Right lobe of liver (tissue), 6 donors: ENCODE data around the gene NPIPA8. TPM values are rescaled to one million over a fixed set of nuclear protein-coding genes. Genes with fewer than 3 reads are reported as not detected.
"Not testable (repeated sequence)": the region's sequence is repeated elsewhere in the genome, so short reads cannot be mapped to it uniquely, and the experiment has no call there.

Source experiments
- ATAC-seq, 4 donors: fragments of 200-7000 bp; cut with Tn5 transposase; one replicate each; pipeline ENCODE4 v1.9.1; 2020; ENCODE audit warnings: mild to moderate bottlenecking in 4 of 4, moderate library complexity in 4 of 4
- DNase-seq, 3 donors: peaks; one replicate each; pipeline ENCODE4 v3.0.0-alpha.2; 2020
- H3K27ac ChIP-seq, 3 donors: fragments of 200-600 bp; one replicate each; pipeline ENCODE4 v1.8.0; 2022
- H3K27me3 ChIP-seq, 2 donors: fragments of 200-600 bp; one replicate each; pipeline ENCODE4 v1.8.0; 2022
- H3K36me3 ChIP-seq, 4 donors: fragments of 200-600 bp; sonication (generic) in 1 of 4; one replicate each; pipeline versions ENCODE4 v1.5.1 to v1.8.0; 2017 to 2022; ENCODE audit warnings: control low read depth in 1 of 4
- H3K4me1 ChIP-seq, 4 donors: fragments of 200-600 bp; sonication (generic) in 1 of 4; one replicate each; pipeline versions ENCODE4 v1.5.1 to v1.8.0; 2017 to 2022; ENCODE audit warnings: control low read depth in 1 of 4
- H3K4me3 ChIP-seq, 3 donors: fragments of 200-600 bp; one replicate each; pipeline ENCODE4 v1.8.0; 2022
- H3K9me3 ChIP-seq, 4 donors: fragments of 200-600 bp; sonication (generic) in 1 of 4; one replicate each; pipeline versions ENCODE4 v1.5.1 to v1.8.0; 2017 to 2022; ENCODE audit warnings: control low read depth in 1 of 4
- WGBS: methylation state at CpG from one replicate; pipeline ENCODE4 v1.1.6; 2018; ENCODE audit warnings: low coverage, low lambda C conversion rate; ENCODE audit not compliant: insufficient coverage; ENCODE audit errors: missing lambda C conversion rate; 5-methylcytosine and 5-hydroxymethylcytosine counted together
- intact Hi-C, 2 donors: fragments of 100-400 bp; cut with DNase I; formaldehyde crosslinking; loops; one replicate each; pipeline versions ENCODE4 v1.11.2 to v1.14.1; 2022
- long read RNA-seq: library from polyadenylated mRNA; unstranded; transcript quantifications from one replicate; pipeline ENCODE4 v2.0.0, GENCODE V29; 2019
- total RNA-seq, 6 experiments: library from RNA; depleted of rRNA in 2 of 6; stranded (reverse); fragments of >200 nt in 2 of 6; fragmentation: NEBNext Ultra II Directional in 3 of 6; extraction: Animal tissue kit (Norgen Biotek cat#: 25700) in 3 of 6; gene quantifications; one replicate each; pipeline versions ENCODE4 v1.1.0 to v1.2.4, GENCODE V29; 2016 to 2023
- donor health status: DM: no; HTN: yes; CAD: no.
- donor health status: DM: no; HTN: no; CAD: no.
- donor health status: DM: no; HTN: no; CAD: no.
- donor health status: DM: no; HTN: yes; CAD: no.
- donor health status: DM: no; HTN: yes; CAD: no.

The NPIPA8 gene
- 1 to 10 TPM in 1 of 6 experiments, under 1 TPM in 2, not detected in 3; 0.13 to 4.3 (median 0.88) TPM for total RNA-seq
- long read RNA-seq, partial matches to known transcripts: 0 of 1 reads
- long read RNA-seq, other reads (novel, unspliced or antisense): 1 of 1 reads

DNA sequence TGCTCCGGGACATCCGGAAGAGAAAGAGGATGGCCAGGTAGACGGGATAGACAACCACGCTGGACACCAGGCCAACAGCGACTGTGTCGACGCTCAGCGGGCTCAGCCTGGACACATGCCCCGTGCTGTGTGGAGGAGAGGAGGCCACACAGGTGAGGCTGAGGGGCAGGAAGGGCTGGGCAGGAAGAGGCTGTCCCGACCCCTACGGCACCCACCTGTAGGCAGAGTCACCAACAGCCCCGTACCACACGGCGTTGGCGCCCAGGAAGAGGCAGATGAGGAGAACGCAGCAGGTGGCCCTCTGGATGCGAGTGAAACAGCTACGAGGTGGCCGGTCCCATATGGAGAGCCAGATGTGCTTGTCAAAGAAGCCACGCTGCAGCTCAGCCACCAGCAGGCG, at the start of gene NPIPA8:
Gene NPIPA8, minus strand, starts transcription at position 101 of the 400 bp plus-strand sequence. CDS start 4,074 bp downstream, outside the sequence.
- DNase-seq, H3K4me3 ChIP-seq, H3K4me1 ChIP-seq, H3K36me3 ChIP-seq, intact Hi-C loops, H3K27me3 ChIP-seq, ATAC-seq, H3K27ac ChIP-seq, H3K9me3 ChIP-seq: not testable (repeated sequence)
- WGBS: no CpG with 5 or more reads among the region's 21 CpGs

DNA sequence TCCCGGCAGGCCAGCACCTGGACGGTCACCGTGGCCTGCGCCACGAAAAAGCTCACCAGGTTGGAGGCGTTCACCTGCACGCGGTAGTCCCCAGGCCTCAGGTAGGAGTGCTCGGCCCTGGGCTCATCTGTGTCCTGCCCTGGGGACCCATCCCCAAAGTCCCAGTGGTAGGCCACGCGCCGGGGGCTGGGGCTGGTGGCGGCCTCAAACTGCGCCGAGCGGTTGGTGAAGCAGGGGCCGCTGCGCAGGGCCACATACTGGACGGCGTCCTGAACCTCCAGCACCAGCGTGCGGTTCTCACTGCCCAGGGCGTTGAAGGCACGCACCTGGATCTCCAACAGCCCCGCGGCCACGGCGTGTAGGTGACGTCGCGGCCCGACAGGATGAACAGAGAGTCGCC, 48.7 kb upstream of the NPIPA8 start:
- H3K27me3 ChIP-seq, H3K36me3 ChIP-seq, intact Hi-C loops, H3K4me1 ChIP-seq, H3K4me3 ChIP-seq, H3K27ac ChIP-seq, H3K9me3 ChIP-seq: not testable (repeated sequence)
- ATAC-seq (peak in 2 of 4 donors; percentile 6 to 29), DNase-seq (peak in 1 of 3 donors; percentile 26)
- WGBS: no CpG with 5 or more reads among the region's 33 CpGs

DNA sequence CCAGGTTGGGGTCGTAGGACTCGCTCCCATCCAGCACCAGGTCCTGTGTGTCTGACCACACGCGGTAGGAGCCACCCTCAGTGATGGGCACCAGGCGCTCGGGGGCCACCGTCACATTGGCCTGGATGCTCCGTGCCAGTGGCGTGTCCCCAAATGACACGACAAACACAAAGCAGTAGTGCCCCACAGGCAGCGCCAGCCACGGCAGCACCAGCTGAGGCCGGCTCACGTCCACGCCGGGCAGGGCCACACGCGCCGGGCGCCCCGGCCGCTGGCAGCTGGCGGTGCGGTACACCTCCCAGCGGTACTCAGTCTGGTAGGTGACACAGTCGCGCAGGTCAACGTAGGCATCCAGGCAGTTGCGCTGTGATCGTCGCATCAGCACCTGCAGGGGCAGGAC, 48.3 kb upstream of the NPIPA8 start:
- DNase-seq: peak in 1 of 3 donors; percentile 31
- H3K27me3 ChIP-seq, H3K4me3 ChIP-seq, H3K9me3 ChIP-seq, H3K27ac ChIP-seq, H3K4me1 ChIP-seq, ATAC-seq, intact Hi-C loops, H3K36me3 ChIP-seq: not testable (repeated sequence)
- no CpG with 5 or more reads among the region's 31 CpGs for WGBS

DNA sequence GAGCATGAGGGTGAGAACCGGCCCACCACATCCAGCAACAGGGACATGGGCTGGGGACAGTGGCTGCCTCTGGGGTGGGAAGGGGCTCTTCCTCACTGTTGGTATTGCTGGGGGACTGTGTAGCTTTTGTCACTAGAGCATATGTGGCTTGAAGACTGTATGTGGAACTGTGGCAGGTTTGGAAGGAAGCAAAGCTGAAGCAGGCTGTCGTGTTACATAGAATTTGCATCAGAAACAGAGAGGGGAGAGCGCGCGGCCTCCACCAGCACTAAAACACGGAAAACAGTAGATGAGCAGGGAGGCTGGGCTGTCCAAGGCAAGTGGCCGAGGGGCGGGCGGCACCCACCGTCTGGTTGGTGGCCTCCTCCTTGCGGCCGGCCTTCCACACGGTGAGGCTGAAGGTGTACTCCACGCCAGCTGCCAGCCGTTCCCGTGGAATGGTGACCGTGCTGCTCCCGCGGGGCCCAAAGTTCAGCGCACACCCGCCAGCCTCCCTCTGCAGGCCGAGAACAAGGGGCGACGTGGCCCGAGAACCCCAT, 47.6 kb upstream of the NPIPA8 start:
- H3K27ac ChIP-seq, DNase-seq, H3K27me3 ChIP-seq, H3K36me3 ChIP-seq, intact Hi-C loops, H3K4me1 ChIP-seq, H3K9me3 ChIP-seq, H3K4me3 ChIP-seq: not testable (repeated sequence)
- peak in 2 of 4 donors; percentile 26 to 39 for ATAC-seq
- no CpG with 5 or more reads among the region's 25 CpGs for WGBS

DNA sequence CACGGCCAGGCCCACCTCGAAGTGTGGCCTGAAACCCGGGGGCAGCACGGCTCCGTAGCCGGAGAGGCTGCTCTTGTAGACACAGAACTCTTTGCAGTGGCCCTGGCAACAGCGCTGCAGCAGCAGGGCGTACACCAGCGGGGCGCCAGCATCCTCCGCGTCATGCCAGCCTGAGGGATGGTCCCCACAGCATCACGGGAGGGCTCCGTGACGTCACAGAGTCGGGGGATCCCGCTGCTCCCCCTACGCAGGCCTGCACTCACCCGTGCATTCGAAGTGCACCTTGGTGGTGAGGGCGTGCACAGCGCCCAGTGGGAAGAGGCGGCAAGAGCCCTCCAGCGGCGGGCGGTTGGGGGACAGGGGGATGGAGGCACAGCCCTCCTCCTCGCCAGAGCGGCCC, 46.2 kb upstream of the NPIPA8 start:
- peak in 1 of 3 donors; percentile 34 for DNase-seq
- H3K36me3 ChIP-seq, ATAC-seq, intact Hi-C loops, H3K4me1 ChIP-seq, H3K27me3 ChIP-seq, H3K4me3 ChIP-seq, H3K27ac ChIP-seq, H3K9me3 ChIP-seq: not testable (repeated sequence)
- no CpG with 5 or more reads among the region's 28 CpGs for WGBS

DNA sequence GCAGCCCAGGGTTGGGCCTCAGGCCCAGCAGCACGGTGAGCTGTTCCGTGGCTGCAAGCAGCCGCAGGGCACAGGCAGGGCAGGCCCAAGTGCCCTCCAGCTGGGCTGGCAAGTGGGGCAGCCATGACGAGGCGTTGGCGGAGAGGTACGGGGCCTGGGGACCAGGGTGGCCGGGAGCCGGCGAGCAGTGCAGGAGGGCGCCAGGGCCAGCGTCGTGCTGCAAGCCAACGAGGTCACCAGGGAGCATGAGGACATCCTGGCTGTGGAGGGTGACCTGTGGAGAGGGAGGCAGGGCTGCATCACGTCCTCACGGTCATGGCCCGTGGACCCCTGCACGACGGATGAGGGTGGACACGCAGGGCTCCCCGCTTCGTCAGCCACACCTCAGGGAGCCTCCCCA, 11.2 kb upstream of the NPIPA8 start:
- ATAC-seq, H3K9me3 ChIP-seq, H3K27ac ChIP-seq, intact Hi-C loops, H3K36me3 ChIP-seq, H3K4me1 ChIP-seq, H3K4me3 ChIP-seq, H3K27me3 ChIP-seq: not testable (repeated sequence)
- peak in 1 of 3 donors; percentile 36 for DNase-seq
- WGBS: no CpG with 5 or more reads among the region's 22 CpGs

DNA sequence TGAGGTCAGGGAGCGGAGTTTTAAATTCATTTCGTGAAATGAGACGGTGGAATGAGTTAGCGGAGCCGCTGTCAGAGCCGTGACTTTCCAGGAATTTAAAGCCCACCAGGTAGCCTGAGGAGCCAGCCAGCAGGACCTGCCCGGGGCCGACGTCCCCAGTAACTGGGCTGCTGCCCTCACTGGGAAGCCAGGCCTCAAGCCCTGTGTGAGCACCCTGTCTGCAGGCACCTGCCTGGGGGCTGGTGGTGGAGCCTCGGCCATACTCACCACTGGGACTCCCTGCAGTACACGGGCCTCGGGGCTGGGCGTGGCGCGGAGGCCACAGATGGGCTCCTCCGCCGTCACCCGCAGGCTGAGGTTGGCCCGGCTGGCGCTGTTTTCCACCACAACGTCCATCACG, 10.5 kb upstream of the NPIPA8 start:
- H3K27ac ChIP-seq, H3K4me3 ChIP-seq, H3K36me3 ChIP-seq, H3K9me3 ChIP-seq, H3K27me3 ChIP-seq, ATAC-seq, H3K4me1 ChIP-seq, intact Hi-C loops: not testable (repeated sequence)
- DNase-seq: peak in 1 of 3 donors; percentile 37
- WGBS: no CpG with 5 or more reads among the region's 22 CpGs

DNA sequence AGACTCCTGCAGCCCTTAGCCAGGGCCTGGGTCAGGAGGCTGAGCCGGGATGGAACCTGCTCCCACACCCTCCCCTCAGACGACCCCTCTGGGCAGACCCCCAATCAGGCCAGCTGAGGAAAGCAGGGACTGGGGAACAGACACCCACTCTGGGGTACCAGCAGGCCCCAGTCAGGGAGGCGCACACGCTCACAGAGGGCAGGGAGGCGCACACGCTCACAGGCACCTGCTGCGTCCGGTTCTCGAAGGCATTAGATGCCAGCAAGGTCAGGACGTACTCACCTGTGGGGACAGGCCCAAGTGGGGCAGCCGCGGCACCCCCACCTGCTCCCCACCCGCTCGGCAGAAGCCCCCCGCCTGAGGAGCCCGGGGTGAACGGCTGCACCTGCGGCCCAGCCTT, 8.1 kb upstream of the NPIPA8 start:
- H3K4me1 ChIP-seq, DNase-seq, H3K9me3 ChIP-seq, H3K27me3 ChIP-seq, intact Hi-C loops, ATAC-seq, H3K36me3 ChIP-seq, H3K27ac ChIP-seq, H3K4me3 ChIP-seq: not testable (repeated sequence)
- WGBS: no CpG with 5 or more reads among the region's 18 CpGs

DNA sequence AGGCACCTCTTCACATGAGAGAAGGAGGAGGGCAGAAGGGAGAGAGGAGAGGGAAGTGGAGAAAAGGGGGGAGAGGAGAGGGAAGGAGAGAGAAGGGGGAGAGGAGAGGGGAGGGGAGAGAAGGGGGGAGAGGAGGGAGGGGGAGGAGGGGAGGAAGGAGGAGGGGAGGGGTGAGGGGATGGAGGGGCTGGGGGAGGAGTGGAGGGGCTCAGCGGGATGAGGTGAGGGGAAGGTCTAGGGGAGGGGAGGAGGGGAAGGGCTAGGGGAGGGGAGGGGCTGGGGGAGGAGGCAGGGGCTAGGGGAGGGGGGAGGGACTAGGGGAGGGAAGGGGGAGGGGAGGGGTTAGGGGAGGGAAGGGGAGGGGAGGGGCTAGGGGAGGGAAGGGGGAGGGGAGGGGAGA, 5.5 kb upstream of the NPIPA8 start:
- intact Hi-C loops, H3K27ac ChIP-seq, ATAC-seq, DNase-seq, H3K36me3 ChIP-seq, H3K27me3 ChIP-seq, H3K9me3 ChIP-seq, H3K4me3 ChIP-seq, H3K4me1 ChIP-seq: not testable (repeated sequence)
- WGBS: 91% methylated on average over 1 of the region's 1 CpG

DNA sequence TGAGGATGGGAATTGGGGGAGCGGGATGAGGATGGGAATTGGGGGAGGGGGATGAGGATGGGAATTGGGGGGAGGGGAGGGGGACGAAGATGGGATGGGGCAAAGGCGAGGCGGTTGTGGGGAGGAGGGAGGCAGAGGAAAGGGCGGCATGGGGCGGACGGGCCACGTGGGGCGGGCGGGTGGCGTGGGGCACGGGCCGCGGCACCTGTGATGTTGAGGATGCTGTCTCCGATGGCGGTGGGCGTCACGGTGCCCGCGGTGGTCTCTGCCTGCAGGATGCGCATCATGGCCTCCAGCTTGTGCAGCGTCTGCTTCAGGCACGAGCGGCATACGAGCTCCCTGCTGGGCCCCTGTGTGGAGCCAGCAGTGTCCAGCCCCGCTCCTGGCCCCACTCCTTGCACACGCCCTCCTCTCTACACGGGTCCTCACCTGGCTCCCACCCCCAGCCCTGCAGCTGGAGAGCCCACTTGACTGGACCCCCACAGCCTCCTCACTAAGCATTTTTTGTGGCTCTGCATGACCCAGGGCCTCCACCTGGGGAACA, 5.0 kb upstream of the NPIPA8 start:
- intact Hi-C loops, H3K4me1 ChIP-seq, H3K4me3 ChIP-seq, H3K27me3 ChIP-seq, H3K36me3 ChIP-seq, H3K27ac ChIP-seq, H3K9me3 ChIP-seq: not testable (repeated sequence)
- DNase-seq (peak in 1 of 3 donors; percentile 15), ATAC-seq (peak in 2 of 4 donors; percentile 38 to 73)
- WGBS: 65% methylated on average over 4 of the region's 28 CpGs

DNA sequence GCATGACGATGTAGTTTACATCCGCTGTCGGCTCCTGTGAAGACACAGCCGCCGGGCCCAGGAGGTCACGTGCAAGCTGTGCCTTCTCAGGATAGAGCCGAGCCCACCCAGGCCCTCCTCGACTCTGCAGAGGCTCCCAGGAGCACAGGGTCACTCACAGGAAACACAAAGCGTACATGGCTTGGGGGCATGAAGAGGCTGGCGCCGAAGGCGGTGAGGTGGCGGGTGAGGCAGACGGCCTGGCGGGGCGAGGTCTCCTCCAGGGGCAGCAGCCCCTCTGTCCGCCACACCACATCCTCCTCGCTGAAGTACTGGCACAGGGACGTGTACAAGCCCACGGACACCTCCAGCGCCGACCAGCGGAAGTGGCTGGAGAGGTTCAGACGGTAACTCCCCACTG, 2.7 kb upstream of the NPIPA8 start:
- H3K4me1 ChIP-seq, H3K27me3 ChIP-seq, H3K9me3 ChIP-seq, H3K4me3 ChIP-seq, intact Hi-C loops, H3K27ac ChIP-seq, H3K36me3 ChIP-seq, ATAC-seq: not testable (repeated sequence)
- WGBS: no CpG with 5 or more reads among the region's 24 CpGs
- DNase-seq: peak in 2 of 3 donors; percentile 2 to 10

DNA sequence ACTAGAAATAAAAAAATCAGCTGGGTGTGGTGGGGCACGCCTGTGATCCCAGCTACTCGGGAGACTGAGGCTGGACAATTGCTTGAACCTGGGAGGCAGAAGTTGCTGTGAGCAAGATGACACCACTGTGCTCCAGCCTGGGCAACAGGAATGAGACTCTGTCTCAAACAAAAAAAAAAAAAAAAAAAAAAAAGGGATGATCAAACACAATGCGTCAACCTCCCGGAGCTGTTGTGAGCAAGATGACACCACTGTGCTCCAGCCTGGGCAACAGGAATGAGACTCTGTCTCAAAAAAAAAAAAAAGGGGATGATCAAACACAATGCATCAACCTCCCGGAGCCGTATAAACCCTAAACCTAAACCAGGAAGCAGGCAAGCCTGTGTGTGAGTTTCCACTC, 24.7 kb downstream of the NPIPA8 start:
- H3K4me1 ChIP-seq, H3K27me3 ChIP-seq, H3K27ac ChIP-seq, H3K4me3 ChIP-seq, intact Hi-C loops, DNase-seq, H3K36me3 ChIP-seq, H3K9me3 ChIP-seq, ATAC-seq: not testable (repeated sequence)
- WGBS: no CpG with 5 or more reads among the region's 6 CpGs
